Stimulated activated naive CD8-positive, alpha-beta T cell treated with anti-CD3 and anti-CD28 coated beads, Interleukin-15, Interleukin-2, amounts not matched to agents 100 U/mL and 50 U/mL, for 24 hours (primary cell): ENCODE results near the gene LONRF3.
"Not testable (repeated sequence)": the region's sequence is repeated elsewhere in the genome, so short reads cannot be mapped to it uniquely, and the experiment has no call there.

Experiments
- ATAC-seq: fragments of 150-1000 bp; cut with Tn5 transposase; one replicate; pipeline ENCODE4 v1.10.0; 2021
- DNase-seq: peaks from one replicate; pipeline ENCODE4 v3.0.0; 2021

LONRF3 gene

DNA sequence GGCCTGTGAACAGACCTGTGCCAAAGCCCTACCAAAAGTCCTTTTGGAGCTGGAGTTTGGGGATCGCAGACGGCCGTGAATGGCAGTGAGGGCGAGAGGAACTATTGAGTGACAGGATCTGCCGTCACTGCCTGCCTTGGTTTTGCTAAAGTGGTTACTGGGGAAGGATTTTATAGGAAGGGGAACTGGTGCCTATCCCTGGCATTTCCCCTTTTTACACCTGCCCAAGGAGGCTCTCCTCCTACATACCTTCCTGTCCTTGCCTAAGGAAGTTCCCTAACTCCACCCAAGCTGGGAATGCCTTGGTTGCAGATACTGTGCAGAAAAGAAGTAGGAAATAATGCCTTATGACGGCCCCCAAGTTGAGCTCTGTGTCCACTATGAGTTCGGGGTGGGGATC lies 14.5 kb downstream of the LONRF3 start:
- ATAC-seq, result no peak
- no peak for DNase-seq

GRCh38 chrX:118989886-118990285 lies 15.5 kb downstream of the LONRF3 start:
- no peak for ATAC-seq
- DNase-seq, result no peak

DNA sequence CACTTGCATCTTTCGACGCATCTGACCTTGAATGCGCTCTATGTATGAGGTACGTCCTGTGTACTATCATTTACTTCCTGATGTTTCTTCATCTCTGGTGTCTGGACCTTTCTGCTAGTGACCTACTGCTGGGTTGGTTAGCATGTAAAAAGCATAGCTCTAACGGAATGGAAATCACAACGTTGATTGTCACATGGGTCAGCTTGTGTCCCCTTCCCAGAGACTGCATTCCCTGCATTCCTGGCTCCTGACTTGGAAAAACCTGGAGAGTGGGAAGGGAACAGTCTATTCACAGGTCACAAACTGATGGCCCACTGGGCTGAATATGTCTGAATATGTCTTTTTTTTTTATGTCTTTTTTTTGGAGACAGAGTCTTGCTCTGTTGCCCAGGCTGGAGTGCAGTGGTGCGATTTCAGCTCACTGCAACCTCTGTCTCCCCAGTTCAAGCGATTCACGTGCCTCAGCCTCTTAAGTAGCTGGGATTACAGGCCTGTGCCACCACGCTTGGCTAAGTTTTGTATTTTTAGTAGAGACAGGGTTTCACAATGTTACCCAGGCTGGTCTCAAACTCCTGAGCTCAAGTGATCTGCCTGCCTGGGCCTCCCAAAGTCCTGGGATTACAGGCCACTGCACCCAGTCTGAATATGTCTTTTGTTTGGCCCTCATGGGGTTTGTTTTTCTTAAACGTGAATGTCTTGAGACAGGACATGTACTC lies 16.3 kb downstream of the LONRF3 start:
- no peak for ATAC-seq

DNA sequence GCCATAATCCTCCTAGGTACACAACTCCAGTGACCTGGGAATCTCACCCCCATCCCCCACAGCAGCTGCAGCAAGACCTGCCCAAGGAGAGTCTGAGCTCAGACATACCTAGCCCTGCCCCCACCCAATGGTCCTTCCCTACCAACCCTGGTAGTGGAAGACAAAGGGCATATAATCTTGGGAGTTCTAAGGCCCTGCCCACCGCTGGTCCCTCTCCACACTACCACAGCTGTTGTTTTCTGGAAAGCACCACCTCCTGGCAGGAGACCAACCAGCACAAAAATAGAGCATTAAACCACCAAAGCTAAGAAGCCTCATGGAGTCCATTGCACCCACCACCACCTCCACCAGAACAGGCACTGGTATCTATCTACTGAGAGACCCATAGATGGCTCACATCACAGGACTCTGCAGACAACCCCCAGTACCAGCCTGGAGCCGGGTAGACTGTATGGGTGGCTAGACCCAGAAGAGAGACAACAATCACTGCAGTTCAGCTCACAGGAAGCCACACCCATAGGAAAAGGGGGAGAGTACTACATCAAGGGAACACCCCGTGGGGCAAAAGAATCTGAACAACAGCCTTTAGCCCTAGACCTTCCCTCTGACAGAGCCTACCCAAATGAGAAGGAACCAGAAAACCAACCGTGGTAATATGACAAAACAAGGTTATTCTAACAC lies 18.2 kb downstream of the LONRF3 start:
- DNase-seq, ATAC-seq: not testable (repeated sequence)

More for the DNA sequence above, 16.3 kb downstream of the LONRF3 start:
- DNase-seq, result no peak

DNA sequence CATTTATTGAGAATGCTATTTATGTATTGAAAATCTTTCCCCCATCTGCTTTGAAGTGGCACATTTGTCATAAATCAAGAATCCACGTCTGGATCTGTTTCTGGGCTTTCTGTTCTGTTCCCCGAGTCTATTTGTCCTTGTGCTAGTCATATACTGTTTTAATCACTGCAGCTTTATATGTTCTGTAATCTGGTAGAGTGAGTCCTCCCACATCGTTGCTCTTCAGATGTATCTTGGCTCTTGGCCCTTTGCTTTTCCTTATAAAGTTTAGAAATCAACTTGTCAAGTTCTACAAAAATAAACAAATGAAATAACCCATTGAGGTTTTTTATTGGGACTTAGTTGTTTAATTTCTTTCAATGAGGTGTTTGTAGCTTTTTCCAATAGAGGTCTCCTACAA lies 29.0 kb downstream of the LONRF3 start:
- ATAC-seq (no peak), DNase-seq (no peak)

- peak; percentile 55 for DNase-seq
- ATAC-seq, result peak; percentile 57
These were observed 30.6 kb downstream of the LONRF3 start for GRCh38 chrX:119004920-119005524.

DNA sequence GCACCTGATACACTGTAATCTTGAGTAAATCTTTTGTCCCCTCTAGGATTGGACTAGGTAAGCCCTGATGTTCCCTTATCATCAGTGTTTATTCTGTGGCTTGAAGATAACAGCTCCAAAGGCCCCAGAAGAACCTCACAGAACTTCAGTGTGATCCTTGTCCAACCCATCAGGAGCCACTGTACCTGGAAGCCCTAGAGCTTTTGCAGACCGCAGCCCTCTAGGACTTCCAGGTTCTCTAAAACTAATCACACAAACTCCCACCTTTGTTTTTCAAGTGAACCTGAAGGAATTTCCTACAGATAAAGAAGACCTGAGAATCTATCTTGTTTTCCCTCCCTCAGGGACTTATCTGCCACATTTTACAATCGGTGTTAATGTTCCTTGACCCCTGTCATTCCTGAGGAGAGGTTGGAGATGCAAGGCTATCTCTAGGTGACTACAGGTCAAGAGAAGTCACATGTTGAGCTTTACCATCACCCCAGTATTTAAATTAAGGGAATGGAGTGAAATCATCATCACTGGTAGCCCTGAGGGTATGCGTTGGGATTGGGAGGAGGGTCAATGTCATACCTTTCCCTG lies 32.9 kb downstream of the LONRF3 start:
- no peak for ATAC-seq

DNA sequence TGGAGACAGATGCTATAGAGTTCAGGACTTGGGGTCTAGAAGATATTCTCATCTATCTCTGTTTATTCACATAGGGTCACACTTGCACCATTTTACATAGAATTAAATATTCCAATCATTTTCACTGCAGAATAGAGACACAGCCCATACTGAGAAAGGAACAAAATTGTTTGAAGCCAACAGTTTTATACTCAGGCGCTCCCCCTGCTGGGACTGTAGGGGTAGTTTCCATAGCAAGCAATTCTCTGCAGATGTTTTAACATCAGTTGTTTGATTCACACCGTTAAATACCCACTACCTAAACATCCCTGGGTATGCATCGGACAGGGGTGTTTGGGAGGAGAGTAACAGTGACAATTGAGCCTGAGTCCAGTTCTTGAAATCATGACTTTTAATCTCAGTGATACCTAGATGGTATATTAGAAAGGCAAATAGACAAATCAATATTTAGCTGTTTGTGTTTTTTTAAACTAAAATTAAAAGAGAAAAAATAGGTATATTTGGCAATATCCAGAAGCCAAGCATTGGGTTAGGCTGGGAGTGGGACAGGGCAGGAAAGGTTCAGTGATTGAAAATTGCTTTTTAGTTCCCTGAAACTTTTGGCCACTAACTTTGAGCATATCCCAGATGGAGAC lies 33.8 kb downstream of the LONRF3 start:
- no peak for ATAC-seq
- DNase-seq, result peak; percentile 28

More for the DNA sequence above, 32.9 kb downstream of the LONRF3 start:
- no peak for DNase-seq

DNA sequence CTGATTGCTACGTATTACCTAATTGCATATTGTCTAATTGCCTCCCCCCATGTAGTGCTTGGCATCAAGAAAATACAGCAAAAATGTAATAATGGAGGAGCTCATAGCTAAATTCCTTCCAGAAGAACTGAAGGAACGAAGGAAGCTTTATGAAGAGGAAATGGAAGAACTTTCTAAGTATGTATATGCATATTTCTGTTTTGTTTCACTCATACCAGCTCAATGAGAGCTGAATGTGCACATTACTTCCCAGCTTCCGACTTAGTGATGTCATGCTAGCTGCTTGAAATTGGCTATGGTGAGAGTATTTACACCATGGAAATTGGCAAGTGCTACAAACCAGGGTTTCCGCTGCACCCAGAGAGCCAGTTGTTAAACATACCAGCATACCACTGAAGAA lies 34.7 kb downstream of the LONRF3 start:
- no peak for DNase-seq
- ATAC-seq, result no peak

GRCh38 chrX:119010491-119010890 lies 36.1 kb downstream of the LONRF3 start:
- DNase-seq (no peak), ATAC-seq (no peak)

GRCh38 chrX:119013164-119013563 lies 38.7 kb downstream of the LONRF3 start:
- DNase-seq, result no peak
- no peak for ATAC-seq

DNA sequence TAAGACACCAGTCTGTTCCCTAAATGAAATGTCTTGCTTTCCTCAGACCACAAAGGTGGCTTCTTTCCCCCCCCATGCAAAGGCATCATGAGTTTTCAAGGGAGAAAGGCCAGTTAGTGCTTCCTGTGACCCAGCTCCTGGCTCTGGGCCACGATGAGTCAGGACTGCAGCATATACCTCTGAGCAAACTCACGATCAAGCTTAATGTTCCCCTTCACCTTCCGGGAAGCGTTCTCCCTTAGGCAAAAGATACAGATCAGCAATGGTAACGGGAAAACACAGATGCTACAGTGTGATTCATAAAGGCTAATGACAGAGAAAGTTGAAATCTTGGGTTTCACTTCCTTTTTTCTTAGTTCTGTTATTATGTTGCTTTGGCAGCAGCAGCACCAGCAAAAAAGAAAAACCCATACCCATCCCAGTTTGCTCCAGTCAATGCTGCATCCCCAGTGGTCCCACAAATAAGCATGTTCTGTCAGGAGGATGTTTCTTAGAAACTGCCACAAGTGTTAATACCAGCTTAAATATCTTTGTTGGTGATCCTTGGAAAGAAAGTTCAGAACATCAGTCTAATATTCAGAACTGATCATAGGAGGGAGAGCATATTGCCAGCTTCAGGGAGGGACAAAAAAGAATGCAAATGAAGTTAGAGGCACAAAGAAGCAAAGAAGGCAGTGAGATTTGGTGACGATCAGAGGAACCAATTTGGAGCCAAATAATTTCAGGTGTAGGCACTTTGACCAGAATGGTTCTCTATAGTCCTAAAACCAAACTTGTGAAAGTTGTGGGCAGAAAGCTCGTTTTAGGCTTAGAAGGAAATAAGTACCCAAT lies 41.2 kb downstream of the LONRF3 start:
- ATAC-seq, result peak; percentile 91
- peak; percentile 41 for DNase-seq

GRCh38 chrX:119017077-119017476 lies 42.7 kb downstream of the LONRF3 start:
- ATAC-seq, result no peak
- no peak for DNase-seq

DNA sequence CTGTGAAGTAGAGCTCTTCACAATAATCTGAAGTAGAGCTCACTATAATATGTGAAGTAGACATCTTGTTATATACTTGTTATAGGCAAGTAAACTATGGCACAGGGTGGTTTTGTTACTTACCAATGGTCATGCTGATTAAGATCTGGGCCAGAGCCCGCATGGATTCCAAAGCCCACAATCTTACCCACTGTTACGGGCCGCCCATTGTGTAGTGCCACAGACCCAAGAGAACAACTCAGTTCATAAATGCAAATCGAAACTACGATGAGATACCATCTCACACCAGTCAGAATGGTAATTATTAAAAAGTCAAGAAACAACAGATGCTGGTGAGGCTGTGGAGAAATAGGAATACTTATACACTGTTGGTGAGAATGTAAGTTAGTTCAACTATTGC lies 51.5 kb downstream of the LONRF3 start:
- ATAC-seq, result no peak
- no peak for DNase-seq

GRCh38 chrX:119026344-119026743 lies 51.9 kb downstream of the LONRF3 start:
- DNase-seq, ATAC-seq: not testable (repeated sequence)

DNA sequence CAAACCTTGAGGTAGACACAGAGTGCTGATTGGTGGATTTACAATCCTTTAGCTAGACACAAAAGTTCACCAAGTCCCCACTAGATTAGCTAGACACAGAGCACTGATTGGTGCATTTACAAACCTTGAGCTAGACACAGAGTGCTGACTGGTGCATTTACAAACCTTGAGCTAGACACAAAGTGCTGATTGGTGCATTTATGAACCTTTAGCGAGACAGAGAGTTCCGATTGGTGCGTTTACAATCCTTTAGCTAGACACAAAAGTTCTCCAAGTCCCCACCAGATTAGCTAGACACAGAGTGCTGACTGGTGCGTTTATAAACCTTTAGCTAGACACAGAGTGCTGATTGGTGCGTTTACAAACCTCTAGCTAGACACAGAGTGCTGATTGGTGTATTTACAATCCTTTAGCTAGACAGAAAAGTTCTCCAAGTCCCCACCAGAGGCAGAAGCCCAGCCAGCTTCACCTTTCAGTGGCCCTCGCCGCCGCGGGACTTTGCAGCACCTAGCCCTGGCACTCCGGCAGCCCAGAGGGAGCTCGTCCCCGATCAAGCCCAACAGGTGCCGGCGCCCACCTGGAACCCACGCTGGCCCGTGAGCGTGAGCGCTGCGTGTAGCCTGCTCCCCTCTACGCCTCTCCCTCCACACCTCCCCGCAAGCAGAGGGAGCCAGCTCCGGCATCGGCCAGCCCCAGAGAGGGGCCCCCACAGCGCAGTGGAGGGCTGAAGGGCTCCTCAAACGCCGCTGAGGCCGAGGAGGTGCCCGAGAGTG lies 53.7 kb downstream of the LONRF3 start:
- ATAC-seq, DNase-seq: not testable (repeated sequence)

- DNase-seq, result no peak
- ATAC-seq, result no peak
These were observed 54.4 kb downstream of the LONRF3 start for GRCh38 chrX:119028733-119029330.

GRCh38 chrX:119029656-119030055 lies 55.2 kb downstream of the LONRF3 start:
- DNase-seq, ATAC-seq: not testable (repeated sequence)

- no peak for DNase-seq
- ATAC-seq, result no peak
These were observed 56.6 kb downstream of the LONRF3 start for GRCh38 chrX:119030990-119031389.
